Left kidney (tissue), 1 donor: ENCODE measurements around the gene MRPL57. TPM values are rescaled to one million over a fixed set of nuclear protein-coding genes. Genes with fewer than 3 reads are reported as not detected.

Source experiments
- polyA plus RNA-seq: library from polyadenylated mRNA; unstranded; fragments of 120-200 nt; gene quantifications from one replicate; pipeline ENCODE4 v1.2.1, GENCODE V29; 2013; ENCODE audit not compliant: insufficient read length

The MRPL57 gene
- polyA plus RNA-seq, 1 donor: 20.4 TPM

Other genes with a start within 250 kb of the MRPL57 start
- 24.0 TPM for gene LATS2, start 115.1 kb upstream of the MRPL57 start, polyA plus RNA-seq
- 238 TPM for gene SAP18, start 36.5 kb upstream of the MRPL57 start, polyA plus RNA-seq
- 18.5 TPM for gene SKA3, start 106 bp upstream of the MRPL57 start, polyA plus RNA-seq